Measurements from ENCODE around the gene MAG.

MAG gene

GRCh38 chr19:35265126-35265899 lies 26.6 kb upstream of the MAG start:
- DNase-seq (ENCODE audit: low read depth in 2 of 2) = no peak

- no peak for DNase-seq (ENCODE audit: low read depth in 2 of 2)
These were observed 26.0 kb upstream of the MAG start for GRCh38 chr19:35265900-35266519.

GRCh38 chr19:35266520-35267352 lies 25.2 kb upstream of the MAG start:
- no peak for DNase-seq (ENCODE audit: low read depth in 2 of 2)

- no peak for DNase-seq (ENCODE audit: low read depth in 2 of 2)
These were observed 24.6 kb upstream of the MAG start for GRCh38 chr19:35267353-35267817.

- DNase-seq (ENCODE audit: low read depth in 2 of 2) = peak; percentile 66 to 71
These were observed 24.0 kb upstream of the MAG start for GRCh38 chr19:35267818-35268535.

- peak; percentile 57 to 58 for DNase-seq (ENCODE audit: low read depth in 2 of 2)
These were observed 23.2 kb upstream of the MAG start, which contains the start of gene USF2 for GRCh38 chr19:35268536-35269437. Gene USF2 (plus strand): TSS chr19:35268962. CDS start chr19:35269102, 140 bp downstream.

GRCh38 chr19:35269438-35270117 lies 22.4 kb upstream of the MAG start:
- DNase-seq (ENCODE audit: low read depth in 2 of 2) = peak; percentile 63 to 64

GRCh38 chr19:35270381-35270811 lies 21.6 kb upstream of the MAG start:
- DNase-seq (ENCODE audit: low read depth in 2 of 2) = no peak

- no peak for DNase-seq (ENCODE audit: low read depth in 2 of 2)
These were observed 20.4 kb upstream of the MAG start for GRCh38 chr19:35271546-35271945.

GRCh38 chr19:35272122-35272719 lies 19.7 kb upstream of the MAG start:
- DNase-seq (ENCODE audit: low read depth in 2 of 2) = no peak

GRCh38 chr19:35272954-35273649 lies 18.9 kb upstream of the MAG start:
- DNase-seq (ENCODE audit: low read depth in 2 of 2) = no peak

GRCh38 chr19:35273686-35274259 lies 18.2 kb upstream of the MAG start:
- DNase-seq (ENCODE audit: low read depth in 2 of 2) = no peak

- DNase-seq (ENCODE audit: low read depth in 2 of 2) = no peak
These were observed 17.6 kb upstream of the MAG start for GRCh38 chr19:35274323-35274722.

GRCh38 chr19:35276706-35277281 lies 15.2 kb upstream of the MAG start:
- DNase-seq (ENCODE audit: low read depth in 2 of 2) = no peak

- no peak for DNase-seq (ENCODE audit: low read depth in 2 of 2)
These were observed 13.2 kb upstream of the MAG start for GRCh38 chr19:35278578-35279284.

- DNase-seq (ENCODE audit: low read depth in 2 of 2) = no peak
These were observed 12.6 kb upstream of the MAG start for GRCh38 chr19:35279374-35279773.

GRCh38 chr19:35279985-35280821 lies 11.8 kb upstream of the MAG start:
- DNase-seq (ENCODE audit: low read depth in 2 of 2) = no peak
